HG02852 (cell line): ENCODE data around the gene NXPE3.
"Not testable (repeated sequence)": the region's sequence is repeated elsewhere in the genome, so short reads cannot be mapped to it uniquely, and the experiment has no call there.

Experiments
- ATAC-seq: cut with Tn5 transposase; IDR thresholded peaks from one replicate; pipeline ENCODE4 v1.9.1; 2021; ENCODE audit warnings: mild to moderate bottlenecking, moderate library complexity; ENCODE audit not compliant: unreplicated experiment

Gene NXPE3

GRCh38 chr3:101779047-101779821, at the start of gene NXPE3:
NXPE3 (plus strand) TSS chr3:101779211; CDS start chr3:101785597, 6,386 bp downstream.
- ATAC-seq, result peak; percentile 92

GRCh38 chr3:101729586-101729985, 49.4 kb upstream of the NXPE3 start:
- no peak for ATAC-seq

- ATAC-seq, result no peak
Measured at GRCh38 chr3:101730839-101731238, 48.2 kb upstream of the NXPE3 start.

GRCh38 chr3:101732240-101732641, 46.8 kb upstream of the NXPE3 start:
- no peak for ATAC-seq

GRCh38 chr3:101735833-101736232, 43.2 kb upstream of the NXPE3 start:
- ATAC-seq, result no peak

- ATAC-seq, result not testable (repeated sequence)
Measured at GRCh38 chr3:101741914-101742313, 37.1 kb upstream of the NXPE3 start.

GRCh38 chr3:101744811-101745210, 34.2 kb upstream of the NXPE3 start:
- no peak for ATAC-seq

- ATAC-seq, result not testable (repeated sequence)
Measured at GRCh38 chr3:101745934-101746333, 33.1 kb upstream of the NXPE3 start.

GRCh38 chr3:101753386-101754113, 25.5 kb upstream of the NXPE3 start:
- not testable (repeated sequence) for ATAC-seq

GRCh38 chr3:101758224-101758623, 20.8 kb upstream of the NXPE3 start:
- ATAC-seq, result no peak

GRCh38 chr3:101762041-101762646, 16.9 kb upstream of the NXPE3 start:
- ATAC-seq, result no peak

GRCh38 chr3:101777745-101778281, 1.2 kb upstream of the NXPE3 start:
- not testable (repeated sequence) for ATAC-seq

GRCh38 chr3:101778385-101779046, 495 bp upstream of the NXPE3 start:
- ATAC-seq, result no peak

GRCh38 chr3:101779822-101780381, 891 bp downstream of the NXPE3 start:
- ATAC-seq, result no peak

GRCh38 chr3:101780661-101781060, 1.6 kb downstream of the NXPE3 start:
- ATAC-seq, result no peak

GRCh38 chr3:101781166-101781565, 2.2 kb downstream of the NXPE3 start:
- no peak for ATAC-seq

- ATAC-seq, result no peak
Measured at GRCh38 chr3:101784855-101785613, 6.0 kb downstream of the NXPE3 start.

- peak; percentile 98 for ATAC-seq
Measured at GRCh38 chr3:101791778-101792177, 12.8 kb downstream of the NXPE3 start.

GRCh38 chr3:101796077-101796680, 17.2 kb downstream of the NXPE3 start:
- ATAC-seq, result no peak
